CD4-positive, alpha-beta T cell treated with Interleukin-17A for 4 hours (primary cell): ENCODE measurements around the gene KIF26B.

Source experiments
- DNase-seq: peaks from one replicate; pipeline ENCODE4 v3.0.0-alpha.2; 2020; ENCODE audit warnings: mixed read lengths

KIF26B gene

DNA sequence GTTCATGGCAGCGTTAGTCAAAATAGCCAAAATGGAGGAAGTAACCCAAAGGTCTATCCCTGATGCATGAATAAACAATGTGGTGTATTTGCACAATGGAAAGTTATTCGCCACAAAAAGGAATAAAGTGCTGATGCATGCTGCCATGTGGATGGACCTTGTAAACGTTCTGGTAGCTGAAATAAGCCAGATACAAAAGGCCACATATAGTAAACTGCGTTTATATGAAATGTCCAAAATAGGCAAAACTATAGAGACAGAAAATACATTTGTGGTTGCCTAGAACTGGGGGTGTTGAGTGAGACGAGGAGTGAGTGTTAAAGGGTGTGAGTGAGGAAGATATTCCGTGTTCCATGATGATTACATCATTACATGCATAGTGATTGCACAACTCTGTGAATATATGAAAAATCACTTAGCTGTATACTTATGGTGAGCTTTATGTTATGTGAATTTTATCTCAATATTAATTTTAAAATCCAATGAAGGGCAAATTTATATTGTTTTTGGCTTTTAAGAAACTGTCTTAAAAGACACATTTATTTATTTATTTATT is 321.3 kb downstream of the KIF26B start:
- DNase-seq, result no peak

DNA sequence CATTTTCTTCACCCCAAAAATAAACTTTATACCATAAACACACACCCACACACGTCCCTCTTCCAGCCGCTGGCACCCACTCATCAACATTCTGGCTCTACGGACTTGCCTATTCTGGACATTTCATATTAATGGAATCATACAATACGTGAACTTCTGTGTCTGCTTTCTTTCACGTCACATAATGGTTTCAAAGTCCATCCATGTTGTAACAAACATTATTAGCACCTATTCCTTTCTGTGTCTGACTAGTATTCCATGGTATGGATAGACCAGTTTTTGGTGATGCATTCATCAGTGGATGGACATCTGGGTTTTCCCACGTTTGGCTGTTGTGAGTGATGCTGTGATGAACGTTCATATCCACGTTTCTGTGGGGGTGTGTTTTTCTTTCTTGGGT is 323.2 kb downstream of the KIF26B start:
- DNase-seq, result no peak

DNA sequence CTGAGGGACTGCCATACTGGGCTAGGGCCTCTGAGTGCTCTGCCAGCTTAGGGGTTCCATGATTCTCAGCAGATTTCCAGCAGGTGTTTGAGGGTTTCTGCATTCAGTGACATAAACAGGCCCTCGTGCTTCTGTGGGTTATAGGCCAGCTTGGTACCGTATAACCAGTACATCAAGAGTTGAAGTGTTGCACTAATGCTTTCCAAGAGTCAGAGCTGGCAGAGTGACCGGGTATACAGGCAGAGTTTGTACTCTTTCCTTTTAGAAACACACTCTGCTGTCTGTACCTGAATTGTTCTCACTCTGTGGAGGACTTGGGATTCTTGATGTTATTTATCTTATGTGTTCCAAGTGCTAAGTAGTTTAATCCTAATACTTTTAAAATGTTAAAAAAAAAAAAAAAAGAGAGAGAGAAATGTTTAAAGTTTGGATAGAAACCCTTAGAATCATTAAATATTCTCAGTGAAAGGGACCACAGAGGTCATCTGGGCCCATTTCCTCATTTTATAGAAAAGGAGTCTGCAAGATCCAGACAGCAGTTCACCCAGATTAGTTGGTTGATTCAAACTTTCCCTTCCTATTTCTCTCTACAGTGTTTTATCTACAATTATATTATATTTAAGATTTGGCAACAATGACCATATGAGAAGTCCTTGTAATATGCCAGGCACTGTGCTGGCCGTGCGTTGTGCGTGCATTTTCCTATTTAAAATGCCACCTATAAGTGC is 325.8 kb downstream of the KIF26B start:
- DNase-seq, result no peak

DNA sequence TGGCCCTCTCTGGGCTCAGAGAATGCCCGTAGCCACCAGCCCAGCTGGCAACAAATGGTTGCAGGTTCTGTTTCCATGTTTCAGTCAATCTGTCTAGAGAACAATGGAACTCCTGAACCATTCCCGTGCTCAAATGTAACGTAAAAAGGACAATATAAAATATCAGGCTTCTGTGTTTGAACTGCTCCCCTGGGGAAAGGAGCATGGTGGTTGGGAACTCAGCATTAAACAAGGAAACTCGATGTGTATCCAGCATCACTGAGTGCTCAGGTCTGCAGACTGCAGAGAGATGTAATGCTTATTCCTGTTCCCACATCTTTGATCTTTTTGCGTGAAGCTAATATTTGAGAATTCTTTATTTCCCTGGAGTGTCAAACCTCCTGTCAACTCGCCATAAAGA is 326.5 kb downstream of the KIF26B start:
- DNase-seq, result no peak

DNA sequence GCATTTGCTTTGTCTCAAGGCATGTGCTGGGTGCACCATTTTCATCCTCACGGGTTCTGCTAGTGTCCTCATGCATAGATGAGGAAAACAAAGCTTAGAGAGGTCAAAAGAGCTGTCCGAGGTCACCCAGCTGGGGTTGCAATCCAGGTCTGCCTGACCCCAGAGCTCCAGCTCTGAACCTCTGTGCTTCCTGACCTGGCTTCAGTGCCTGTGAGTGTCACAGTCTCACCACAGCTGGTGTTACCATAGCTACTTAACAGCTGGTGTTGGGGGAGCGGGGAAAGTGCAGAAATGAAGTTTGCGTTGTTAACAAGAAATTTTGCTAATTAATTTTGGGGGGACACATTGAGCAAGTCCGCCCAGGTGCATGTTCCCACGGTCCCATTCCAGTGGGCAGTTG is 328.5 kb downstream of the KIF26B start:
- no peak for DNase-seq

DNA sequence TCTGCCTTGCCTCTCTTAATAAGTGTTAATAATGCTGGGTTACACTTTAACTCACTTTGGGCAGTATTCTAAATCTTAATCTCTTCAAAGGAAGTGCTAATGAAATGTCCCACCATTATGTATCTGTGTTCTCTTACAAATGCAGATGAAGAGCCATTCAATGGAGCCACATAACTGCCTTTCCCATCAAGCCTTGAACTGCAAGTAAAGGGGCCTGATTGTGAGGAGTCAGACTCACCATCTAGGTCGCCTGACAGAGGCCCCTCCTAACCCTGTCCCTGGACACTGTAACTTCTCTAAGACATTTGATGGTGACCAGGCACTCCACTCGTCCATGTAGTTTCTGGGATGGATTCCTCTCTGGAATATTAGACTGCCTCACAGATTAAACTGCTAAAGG is 329.4 kb downstream of the KIF26B start:
- DNase-seq, result no peak

DNA sequence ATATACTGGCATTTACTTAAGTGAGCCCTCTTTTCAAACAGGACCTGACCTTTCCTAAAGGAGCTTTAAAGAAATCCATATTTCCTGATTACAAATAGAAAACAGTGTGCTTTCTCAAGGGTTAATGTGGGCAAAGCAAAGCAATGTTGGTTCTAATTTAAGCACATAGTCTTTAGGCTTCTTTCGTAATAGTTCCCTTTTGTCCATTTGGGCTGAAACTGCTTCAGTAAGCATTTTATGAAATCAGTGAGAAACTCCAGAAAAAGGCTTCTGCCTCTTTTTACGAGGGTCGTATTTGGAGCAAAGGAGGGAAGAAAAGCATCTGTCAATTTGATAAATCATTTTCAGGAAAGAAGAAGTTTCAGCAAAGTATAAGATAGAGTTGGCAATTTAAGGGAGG is 331.2 kb downstream of the KIF26B start:
- DNase-seq, result no peak

DNA sequence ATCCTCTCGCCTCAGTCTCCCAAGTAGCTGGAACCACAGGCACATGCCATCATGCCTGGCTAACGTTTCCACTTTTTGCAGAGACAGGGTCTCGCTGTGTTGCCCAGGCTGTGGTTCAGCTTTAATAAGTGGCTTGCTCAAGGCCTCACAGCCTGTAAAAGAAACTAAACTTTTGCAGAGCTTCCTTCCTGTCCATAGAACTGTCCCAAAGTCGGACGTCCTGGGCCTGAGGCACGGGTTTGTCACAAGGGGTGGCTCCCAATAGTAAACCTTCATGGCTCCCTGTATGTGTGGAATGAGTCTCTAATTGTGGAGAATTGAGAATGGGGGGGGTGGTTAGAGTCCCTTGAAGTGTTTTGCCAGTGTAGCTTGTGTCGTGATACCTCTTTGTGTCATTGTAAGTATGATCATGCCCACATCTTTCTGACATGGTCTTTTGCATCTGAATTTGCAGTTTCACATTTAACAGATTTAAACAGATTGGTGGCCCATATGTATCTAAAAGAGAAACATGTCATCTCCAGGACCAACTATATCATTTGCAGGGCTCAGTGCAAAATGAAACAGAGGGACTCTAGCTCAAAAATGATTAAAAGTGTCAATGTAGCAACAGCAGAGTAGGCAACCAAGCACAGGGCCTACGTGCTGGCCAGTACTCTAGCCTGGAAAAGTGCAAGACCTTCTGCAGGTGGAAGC is 332.1 kb downstream of the KIF26B start:
- no peak for DNase-seq

DNA sequence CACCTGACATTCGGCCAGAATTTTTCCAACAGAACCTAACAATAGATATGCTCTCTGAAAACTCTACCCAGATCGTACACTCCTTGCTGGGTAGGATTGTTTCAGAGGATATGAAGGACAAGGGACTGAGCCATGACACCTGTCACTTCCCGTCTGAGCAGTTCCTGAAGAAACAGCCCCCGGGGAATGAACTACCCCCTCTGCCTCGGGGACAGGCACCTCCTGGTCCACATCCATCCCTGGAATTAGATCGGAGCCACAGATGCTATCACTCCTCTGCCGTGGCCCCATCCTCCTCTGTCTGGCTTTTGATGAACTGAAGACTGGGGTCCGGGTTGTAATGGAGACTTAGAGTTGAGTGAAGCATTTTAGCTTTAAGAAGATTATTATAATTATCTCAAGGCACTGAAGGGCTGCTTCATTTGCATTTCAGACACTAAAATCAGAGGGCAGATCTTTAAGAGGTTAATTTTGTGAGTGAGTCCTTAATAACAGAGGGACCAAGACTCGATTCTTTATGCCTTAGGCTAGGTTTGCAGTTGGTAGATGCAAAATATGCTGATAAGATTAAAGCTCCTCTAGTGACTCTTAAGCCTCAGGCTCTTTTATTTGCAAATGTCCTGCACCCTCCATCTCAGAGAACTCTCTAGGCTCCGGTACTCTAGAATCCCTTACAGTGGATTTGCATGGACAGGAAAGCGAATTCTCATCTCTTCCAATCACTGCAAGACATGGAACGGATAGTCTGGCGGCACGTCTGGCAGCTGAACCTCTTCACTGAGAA is 333.8 kb downstream of the KIF26B start:
- no peak for DNase-seq

DNA sequence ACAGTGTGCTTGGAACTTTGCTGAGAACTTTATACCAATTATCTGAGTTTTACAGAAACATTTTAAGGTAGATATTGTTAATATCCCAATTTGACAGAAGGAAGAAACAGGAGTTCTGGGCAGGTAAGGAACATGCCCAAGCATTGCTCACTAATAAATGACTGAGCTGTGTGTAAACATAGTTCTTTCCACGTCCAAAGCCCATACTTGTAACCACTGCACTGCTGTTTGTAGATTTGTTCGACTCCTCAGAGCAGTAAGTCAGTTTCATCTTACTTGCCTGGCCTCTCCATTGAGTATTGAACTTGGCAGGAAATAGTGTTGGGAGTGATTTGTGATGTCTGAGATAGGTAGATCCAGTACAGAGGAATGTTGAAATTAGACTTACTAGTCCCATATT is 335.1 kb downstream of the KIF26B start:
- no peak for DNase-seq

DNA sequence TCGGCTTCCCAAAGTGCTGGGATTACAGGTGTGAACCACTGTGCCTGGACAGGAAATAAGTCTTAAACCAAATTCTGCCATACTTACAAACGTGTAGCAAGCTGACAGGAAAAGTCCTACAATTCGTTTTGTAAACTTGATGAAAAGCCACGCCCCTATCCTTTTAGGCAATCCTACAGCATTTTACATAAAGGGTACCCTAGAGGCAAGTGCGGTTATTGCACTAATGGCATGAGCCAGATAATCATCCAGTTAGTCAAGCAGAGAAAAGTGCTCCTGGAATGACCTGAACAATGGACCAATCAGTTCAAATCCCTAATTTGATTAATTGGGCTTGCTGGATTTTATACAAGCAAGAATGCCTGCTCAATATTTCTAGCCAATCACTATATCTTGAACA is 338.2 kb downstream of the KIF26B start:
- no peak for DNase-seq

DNA sequence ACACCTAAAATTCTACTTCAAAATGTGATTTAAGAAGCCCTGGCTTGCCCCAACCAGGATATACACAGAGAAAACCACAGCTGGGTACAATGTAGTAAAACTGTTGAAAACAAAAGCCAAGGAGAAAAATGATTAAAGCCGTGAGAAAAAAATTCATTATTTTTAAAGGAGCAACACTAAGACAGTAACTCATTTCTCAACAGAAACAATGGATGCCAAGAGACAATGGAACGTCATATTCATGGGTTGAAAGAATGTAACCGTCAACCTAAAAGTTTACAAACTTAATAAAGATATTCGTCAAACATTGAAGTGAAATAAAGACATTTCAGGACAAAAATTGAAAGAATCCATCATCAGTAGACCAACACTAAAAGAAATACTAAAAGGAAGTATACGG is 340.9 kb downstream of the KIF26B start:
- no peak for DNase-seq

DNA sequence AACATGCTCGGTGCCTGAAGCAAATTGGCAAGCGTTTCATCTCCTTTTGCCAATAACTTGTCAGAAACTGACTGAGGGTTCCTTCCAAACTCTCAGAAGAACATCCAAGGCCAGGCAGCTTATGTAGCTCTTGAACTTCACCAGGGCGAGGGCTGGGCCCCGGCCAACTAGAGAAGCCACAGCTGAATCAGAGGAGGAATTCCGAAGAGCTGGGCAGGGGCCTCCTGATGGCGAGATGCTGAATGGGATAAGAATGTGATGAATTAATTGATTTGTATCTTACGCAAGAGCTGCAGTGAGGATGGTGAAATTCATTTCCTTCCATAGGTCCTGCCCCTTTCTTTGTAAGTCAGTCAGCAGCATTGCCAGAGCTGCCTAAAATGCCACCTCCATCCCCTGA is 345.8 kb downstream of the KIF26B start:
- DNase-seq, result no peak

DNA sequence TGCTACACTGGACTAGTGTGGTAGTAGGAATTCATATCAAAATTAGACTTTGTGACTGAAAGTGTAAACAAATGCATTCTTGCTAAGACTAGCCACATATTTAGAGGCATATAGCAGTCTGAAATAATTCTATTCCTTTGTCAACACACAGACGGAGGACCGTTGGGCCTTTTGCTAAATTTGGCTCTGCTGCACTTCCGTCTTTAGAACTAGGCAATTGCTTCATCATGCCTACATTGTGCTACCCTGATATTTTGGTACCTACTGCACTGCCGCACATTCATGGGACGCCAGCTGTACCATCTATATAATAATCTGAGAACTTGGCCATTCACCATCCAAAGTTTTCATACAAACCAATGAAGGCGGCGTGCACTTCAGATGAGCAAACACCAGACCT is 346.8 kb downstream of the KIF26B start:
- no peak for DNase-seq

DNA sequence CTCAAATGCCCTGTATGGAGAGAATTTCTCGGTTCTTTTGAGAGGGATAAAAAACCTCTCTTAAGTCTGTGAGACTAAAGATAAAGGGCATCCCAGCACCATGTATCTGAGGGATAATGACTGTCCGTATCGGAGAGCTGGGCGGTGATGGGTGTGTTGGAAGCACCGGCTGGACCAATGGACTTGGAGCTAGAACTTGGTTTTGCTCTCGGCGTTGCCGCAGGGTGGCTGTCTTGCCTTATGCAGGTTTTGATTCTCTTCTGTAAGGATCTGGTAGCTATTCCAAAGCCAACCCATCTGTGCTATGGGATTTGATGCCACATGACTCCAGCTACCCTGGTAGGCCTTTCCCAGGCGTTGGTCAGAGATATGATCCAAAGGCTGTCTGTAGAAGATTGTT is 348.8 kb downstream of the KIF26B start:
- no peak for DNase-seq

DNA sequence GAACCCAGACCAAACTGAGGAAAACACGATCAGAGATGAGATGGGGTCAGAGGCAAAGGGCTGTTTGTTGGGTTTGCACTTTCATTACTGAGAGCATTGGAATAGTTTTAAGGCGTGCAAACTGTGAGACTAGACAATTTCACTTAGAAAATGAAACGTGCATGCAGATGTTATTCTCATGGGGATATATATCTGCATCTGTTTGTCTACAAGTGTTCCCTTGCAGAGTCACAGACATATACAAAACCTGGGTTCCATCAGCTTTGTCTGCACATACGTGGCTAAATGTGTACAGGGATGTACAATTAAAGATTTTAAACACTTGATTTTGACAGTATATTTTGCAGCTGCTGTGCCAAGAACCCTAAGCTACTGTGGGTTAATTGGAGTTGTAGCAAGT is 355.4 kb downstream of the KIF26B start:
- no peak for DNase-seq

DNA sequence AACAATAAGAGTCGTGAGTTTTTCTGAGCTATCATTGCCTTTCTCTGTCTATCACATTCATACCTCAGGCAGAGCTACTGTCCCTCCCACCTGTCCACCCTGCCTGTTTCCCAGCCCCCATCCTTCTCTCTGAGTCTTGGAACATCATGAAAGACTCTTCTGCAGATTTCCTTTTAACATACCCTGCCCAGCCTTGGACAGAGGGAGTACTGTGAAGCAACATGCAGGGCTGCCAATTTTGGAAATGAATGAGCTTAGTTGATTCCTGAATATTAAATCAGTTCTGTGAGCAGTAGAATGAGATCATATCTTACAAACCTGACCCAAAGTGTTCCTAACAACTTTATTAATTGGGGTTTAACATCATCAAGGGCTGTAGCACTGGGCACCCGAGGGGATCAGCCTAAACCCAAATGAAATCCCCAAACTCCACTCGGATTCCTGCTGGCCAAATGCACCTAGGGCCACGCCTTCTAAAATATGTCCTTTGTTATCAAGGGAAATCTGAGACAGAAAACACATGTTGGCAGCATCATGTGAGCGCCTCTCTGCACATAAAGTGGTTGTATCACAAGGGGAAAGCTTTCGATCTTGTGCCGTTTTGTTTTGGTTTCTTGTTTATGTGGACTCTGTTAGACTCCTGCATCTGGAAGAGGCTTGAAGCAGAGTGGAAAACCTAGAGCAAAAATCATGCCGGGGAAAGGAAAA is 357.6 kb downstream of the KIF26B start:
- no peak for DNase-seq

DNA sequence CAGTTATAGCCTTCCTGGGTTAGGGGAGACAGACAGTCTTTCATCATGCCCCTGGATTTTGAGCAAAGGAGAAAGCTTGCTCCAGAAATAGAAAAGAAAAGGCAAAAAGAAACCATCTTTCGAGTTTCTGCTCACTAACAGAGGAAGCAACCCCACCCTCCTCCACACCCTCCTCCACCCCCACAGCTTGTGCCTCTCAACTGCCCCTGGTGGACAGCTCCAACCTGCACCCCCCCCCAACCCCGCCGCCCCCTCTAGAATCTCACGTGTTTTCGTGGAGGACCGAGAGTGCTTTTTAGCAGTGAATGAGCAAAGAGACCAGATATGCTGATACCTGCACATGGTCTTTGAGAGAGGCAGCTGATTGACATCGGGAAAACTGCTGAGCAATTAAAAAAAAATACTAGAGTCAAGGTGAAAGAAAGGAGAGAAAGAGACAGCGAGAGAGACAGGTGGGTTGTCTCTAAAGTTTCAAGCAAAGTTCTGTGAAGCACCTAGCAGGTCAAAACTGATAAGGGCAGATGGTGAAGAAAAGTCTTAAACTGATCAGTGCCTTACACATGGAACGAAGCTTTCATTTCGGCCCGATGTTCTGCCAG is 358.3 kb downstream of the KIF26B start:
- DNase-seq, result no peak

DNA sequence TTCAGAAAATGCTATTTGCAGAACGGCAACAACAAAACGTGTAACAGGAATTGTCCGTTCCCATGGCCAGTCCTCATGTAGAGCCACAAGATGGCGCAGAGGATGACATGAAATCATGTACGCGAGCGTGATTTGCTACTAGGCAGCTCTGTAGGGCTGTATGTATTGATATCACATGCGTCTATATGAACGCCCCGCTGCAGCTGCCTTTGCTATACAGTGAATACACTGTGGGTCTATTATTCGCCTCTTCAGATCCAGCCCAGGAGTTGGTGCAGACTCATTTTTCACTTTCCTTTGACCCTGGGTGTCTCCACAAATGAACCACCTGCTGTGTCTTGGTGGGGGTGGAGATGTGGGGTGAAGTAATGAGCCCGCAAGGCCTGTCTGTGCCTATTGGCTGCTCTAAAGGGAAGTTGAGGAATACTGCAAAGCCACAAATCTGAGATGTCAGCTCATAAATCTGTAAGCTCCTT is 361.5 kb downstream of the KIF26B start:
- DNase-seq, result no peak

DNA sequence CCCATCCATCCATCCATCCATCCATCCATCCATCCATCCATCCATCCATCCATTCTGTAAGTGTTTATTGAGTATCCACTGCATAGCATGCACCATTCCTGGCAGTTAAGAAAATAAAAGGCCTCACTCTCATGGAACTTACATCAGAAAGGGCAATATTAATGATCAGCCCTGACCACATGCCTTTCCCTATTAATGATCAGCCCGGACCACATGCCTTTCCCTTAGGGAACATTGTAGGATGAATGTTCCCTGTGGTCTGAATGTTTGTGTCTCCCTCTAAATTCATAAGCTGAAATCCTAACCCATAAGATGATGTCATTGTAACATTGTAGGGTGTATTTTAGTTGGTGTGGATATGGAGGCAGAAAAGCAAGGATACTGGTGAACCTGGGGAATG is 365.8 kb downstream of the KIF26B start:
- no peak for DNase-seq

DNA sequence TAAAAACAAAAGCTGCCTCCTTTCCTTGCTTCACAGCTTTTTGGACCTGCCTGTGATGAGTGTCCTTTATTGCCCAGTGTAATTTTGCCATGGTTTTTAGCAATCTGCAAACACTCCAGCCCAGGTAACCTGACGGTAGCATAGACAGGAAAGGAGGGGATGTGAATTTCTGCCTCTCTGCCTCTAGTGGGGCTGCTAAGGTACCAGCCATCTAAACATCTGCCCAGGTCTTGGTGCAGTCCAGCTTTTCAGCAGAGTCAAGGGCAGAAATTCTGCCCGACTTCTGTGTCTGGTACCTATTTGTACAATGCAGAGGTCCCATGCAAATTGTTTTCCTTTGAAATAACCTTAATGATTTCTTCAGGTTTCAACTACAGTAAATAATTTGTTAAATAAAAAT is 371.4 kb downstream of the KIF26B start:
- DNase-seq, result no peak

DNA sequence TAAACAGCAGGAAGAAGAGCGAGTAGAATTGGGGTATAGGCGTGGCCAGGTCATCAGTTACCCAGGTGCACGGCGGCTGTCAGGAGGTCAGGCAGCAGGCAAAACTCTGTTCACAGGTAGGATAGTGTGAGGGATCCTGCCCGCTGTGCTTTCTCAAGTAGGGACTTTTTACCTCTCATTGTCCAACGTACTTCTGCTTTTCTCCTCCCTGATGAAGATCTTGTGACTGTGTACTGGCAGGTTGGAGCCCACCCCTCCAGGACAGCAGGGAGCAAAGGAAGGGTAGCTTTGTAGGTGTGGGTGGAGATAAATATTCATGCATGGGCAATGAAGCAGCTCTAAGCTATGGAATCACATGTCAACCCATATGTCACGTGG is 373.5 kb downstream of the KIF26B start:
- DNase-seq, result no peak

DNA sequence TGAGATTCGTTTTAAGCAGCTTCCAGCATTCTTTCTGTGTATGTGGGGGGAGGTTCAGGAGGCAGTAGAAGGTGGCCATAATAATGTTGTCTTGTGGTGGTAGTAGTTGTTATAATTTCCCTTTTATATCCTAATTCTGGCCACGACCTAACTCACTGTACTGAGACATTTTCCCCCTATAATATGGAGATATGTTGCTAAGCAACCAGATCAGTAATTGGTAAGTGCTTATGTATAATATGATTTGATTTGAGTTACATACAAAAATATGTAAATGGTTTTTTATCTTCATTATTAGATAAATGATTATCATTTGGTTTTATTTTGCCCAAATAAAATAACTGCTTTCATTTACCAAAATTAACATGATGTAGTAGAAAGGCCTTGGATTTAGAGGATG is 376.2 kb downstream of the KIF26B start:
- DNase-seq, result no peak
